OCI-LY1 (cell line): ENCODE data around the gene CHRM5.

Experiments used
- CTCF ChIP-seq: fragments of 200-600 bp; sonication (generic), shearing (Covaris generic); IDR thresholded peaks from 2 replicates; pipeline ENCODE4 v1.5.1; 2017; ENCODE audit warnings: mild to moderate bottlenecking, antibody characterized with exemption, low read length, moderate library complexity, mixed read lengths
- EZH2 ChIP-seq: fragments of 200-600 bp; sonication (generic), shearing (Covaris generic); IDR thresholded peaks from 2 replicates; pipeline ENCODE4 v1.8.0; 2017; ENCODE audit warnings: borderline replicate concordance, mixed run types, mild to moderate bottlenecking, antibody characterized with exemption, low read length, moderate library complexity, mixed read lengths

- TF ChIP-seq CTCF (no peak), EZH2 (no peak)
Measured at GRCh38 chr15:34023907-34024306, 55.6 kb downstream of the CHRM5 start.
